Measurements from ENCODE around the gene HELZ.
"Not testable (repeated sequence)": the region's sequence is repeated elsewhere in the genome, so short reads cannot be mapped to it uniquely, and the experiment has no call there.

Gene HELZ

GRCh38 chr17:67142030-67142429 lies 103.0 kb downstream of the HELZ start:
- not testable (repeated sequence) for DNase-seq (ENCODE audit: low spot score)

- DNase-seq (ENCODE audit: low spot score): no peak
Observed at GRCh38 chr17:67139784-67140665, 105.0 kb downstream of the HELZ start.

GRCh38 chr17:67139289-67139688 lies 105.7 kb downstream of the HELZ start:
- no peak for DNase-seq (ENCODE audit: low spot score)

GRCh38 chr17:67138392-67138791 lies 106.6 kb downstream of the HELZ start:
- no peak for DNase-seq (ENCODE audit: low spot score)

GRCh38 chr17:67137860-67138259 lies 107.1 kb downstream of the HELZ start:
- no peak for DNase-seq (ENCODE audit: low spot score)

- DNase-seq (ENCODE audit: low spot score): no peak
Observed at GRCh38 chr17:67137026-67137370, 108.0 kb downstream of the HELZ start.

- no peak for DNase-seq (ENCODE audit: low spot score)
Observed at GRCh38 chr17:67136191-67137025, 108.6 kb downstream of the HELZ start.

- no peak for DNase-seq (ENCODE audit: low spot score)
Observed at GRCh38 chr17:67133161-67133560, 111.8 kb downstream of the HELZ start.

- DNase-seq (ENCODE audit: low spot score): no peak
Observed at GRCh38 chr17:67132366-67132765, 112.6 kb downstream of the HELZ start.

- DNase-seq (ENCODE audit: low spot score): no peak
Observed at GRCh38 chr17:67130768-67131167, 114.2 kb downstream of the HELZ start.

- DNase-seq (ENCODE audit: low spot score): no peak
Observed at GRCh38 chr17:67129283-67129682, 115.7 kb downstream of the HELZ start.

- DNase-seq (ENCODE audit: low spot score): no peak
Observed at GRCh38 chr17:67128700-67129099, 116.3 kb downstream of the HELZ start.

- no peak for DNase-seq (ENCODE audit: low spot score)
Observed at GRCh38 chr17:67127925-67128324, 117.1 kb downstream of the HELZ start.

- no peak for DNase-seq (ENCODE audit: low spot score)
Observed at GRCh38 chr17:67126983-67127382, 118.0 kb downstream of the HELZ start.

GRCh38 chr17:67126543-67126942 lies 118.5 kb downstream of the HELZ start:
- DNase-seq (ENCODE audit: low spot score): not testable (repeated sequence)

GRCh38 chr17:67125924-67126323 lies 119.1 kb downstream of the HELZ start:
- no peak for DNase-seq (ENCODE audit: low spot score)

GRCh38 chr17:67125417-67125816 lies 119.6 kb downstream of the HELZ start:
- no peak for DNase-seq (ENCODE audit: low spot score)

GRCh38 chr17:67124450-67125148 lies 120.4 kb downstream of the HELZ start:
- no peak for DNase-seq (ENCODE audit: low spot score)

- DNase-seq (ENCODE audit: low spot score): no peak
Observed at GRCh38 chr17:67123699-67124098, 121.3 kb downstream of the HELZ start.

GRCh38 chr17:67121316-67121891 lies 123.6 kb downstream of the HELZ start:
- no peak for DNase-seq (ENCODE audit: low spot score)

- no peak for DNase-seq (ENCODE audit: low spot score)
Observed at GRCh38 chr17:67119102-67119501, 125.9 kb downstream of the HELZ start.

- no peak for DNase-seq (ENCODE audit: low spot score)
Observed at GRCh38 chr17:67116045-67116575, 128.9 kb downstream of the HELZ start.

Measured in ecto neural progenitor cell (in vitro differentiated cells).